ENCODE results near the gene BRINP1.

Gene BRINP1

DNA sequence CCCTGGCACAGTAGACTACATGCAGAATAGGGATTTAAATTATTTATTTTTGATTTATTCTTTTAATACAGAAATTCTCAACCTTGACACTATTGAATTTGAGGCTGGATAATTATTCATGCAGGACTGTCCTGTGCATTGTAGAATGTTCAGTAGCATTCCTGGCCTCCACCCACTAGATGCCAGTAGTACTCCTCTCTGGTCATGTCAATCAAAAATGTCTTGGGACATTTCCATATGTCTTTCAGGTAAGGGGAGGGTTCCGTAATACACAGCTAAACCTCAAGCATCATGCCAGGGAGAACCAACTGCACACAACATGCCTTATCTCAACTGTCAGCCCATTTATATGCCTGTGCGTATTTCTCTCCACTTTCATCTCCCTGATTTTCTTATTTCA is 231.8 kb downstream of the BRINP1 start:
- Histone ChIP-seq H3K9me3 (ENCODE audit: control insufficient read depth, low read length) (no peaks in the 10 kb centered on the region), H3K36me3 (ENCODE audit: control insufficient read depth, insufficient read depth, low read length) (no peaks in the 10 kb centered on the region), H3K9ac (ENCODE audit: low read length) (no peak overlapping the region), H3K4me1 (ENCODE audit: control insufficient read depth, insufficient read depth, low read length) (no peaks in the 10 kb centered on the region), H3K4me3 (ENCODE audit: low read length) (no peak overlapping the region), H3K27me3 (ENCODE audit: control insufficient read depth, insufficient read depth, low read length) (no peaks in the 10 kb centered on the region)

DNA sequence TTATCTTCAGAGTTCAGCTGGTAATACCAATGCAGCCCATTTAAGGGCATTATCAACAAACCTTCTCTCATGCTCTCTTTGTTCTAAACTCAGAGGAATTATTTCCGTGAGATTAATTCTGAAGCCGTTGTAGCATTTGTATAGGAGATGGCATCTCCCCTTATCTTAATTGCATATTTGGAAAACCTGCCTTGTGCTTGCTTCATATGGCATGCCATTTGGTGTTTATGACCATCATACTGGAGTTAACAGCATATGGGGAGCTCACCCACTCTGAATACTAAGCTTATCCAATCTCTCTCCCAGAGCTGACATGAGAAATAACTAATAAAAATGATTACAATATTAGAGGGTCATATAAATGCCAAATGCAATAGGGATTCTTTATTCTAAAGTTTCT is 243.2 kb downstream of the BRINP1 start:
- H3K36me3 ChIP-seq (ENCODE audit: control insufficient read depth, insufficient read depth, low read length), result no peaks in the 10 kb centered on the region
- no peaks in the 10 kb centered on the region for H3K27me3 ChIP-seq (ENCODE audit: control insufficient read depth, insufficient read depth, low read length)
- H3K9me3 ChIP-seq (ENCODE audit: control insufficient read depth, low read length), result no peaks in the 10 kb centered on the region
- no peak overlapping the region for H3K9ac ChIP-seq (ENCODE audit: low read length)
- H3K4me3 ChIP-seq (ENCODE audit: low read length), result no peak overlapping the region
- no peaks in the 10 kb centered on the region for H3K4me1 ChIP-seq (ENCODE audit: control insufficient read depth, insufficient read depth, low read length)

- Histone ChIP-seq H3K9me3 (ENCODE audit: control insufficient read depth, low read length) (no peaks in the 10 kb centered on the region), H3K4me1 (ENCODE audit: control insufficient read depth, insufficient read depth, low read length) (no peaks in the 10 kb centered on the region)
Observed at GRCh38 chr9:119121899-119122298, 247.3 kb downstream of the BRINP1 start.

DNA sequence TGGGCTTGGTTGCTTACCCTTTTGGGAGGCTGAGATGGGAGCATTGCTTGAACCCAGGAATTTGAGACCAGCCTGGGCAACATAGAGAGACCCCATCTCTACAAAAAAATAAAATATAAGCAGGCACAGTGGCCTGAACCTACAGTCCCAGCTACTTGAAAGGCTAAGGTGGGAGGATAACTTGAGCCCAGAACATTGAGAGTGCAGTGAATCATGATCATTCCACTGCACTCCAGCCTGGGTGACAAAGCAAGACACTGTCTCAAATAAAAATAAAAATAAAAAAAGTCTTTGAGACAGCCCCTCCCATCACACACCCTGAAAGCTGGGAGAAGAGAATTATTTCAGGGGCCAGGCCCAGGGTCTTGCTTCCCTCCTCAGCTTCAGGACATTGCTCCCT is 251.8 kb downstream of the BRINP1 start:
- Histone ChIP-seq H3K27me3 (ENCODE audit: control insufficient read depth, insufficient read depth, low read length) (no peaks in the 10 kb centered on the region), H3K4me1 (ENCODE audit: control insufficient read depth, insufficient read depth, low read length) (no peaks in the 10 kb centered on the region), H3K36me3 (ENCODE audit: control insufficient read depth, insufficient read depth, low read length) (no peaks in the 10 kb centered on the region), H3K9ac (ENCODE audit: low read length) (no peak overlapping the region), H3K9me3 (ENCODE audit: control insufficient read depth, low read length) (no peaks in the 10 kb centered on the region), H3K4me3 (ENCODE audit: low read length) (no peak overlapping the region)

More at GRCh38 chr9:119121899-119122298, 247.3 kb downstream of the BRINP1 start:
- Histone ChIP-seq H3K9ac (ENCODE audit: low read length) (no peak overlapping the region), H3K36me3 (ENCODE audit: control insufficient read depth, insufficient read depth, low read length) (no peaks in the 10 kb centered on the region), H3K4me3 (ENCODE audit: low read length) (no peak overlapping the region), H3K27me3 (ENCODE audit: control insufficient read depth, insufficient read depth, low read length) (no peaks in the 10 kb centered on the region)
